SK-N-SH treated with all-trans-retinoic acid at 6 μM for 48 hours (cell line): Measurements from ENCODE around the gene NINJ2.

Experiments used
- ATAC-seq: fragments of 200-7000 bp; cut with Tn5 transposase; 3 replicates; pipeline ENCODE4 v1.9.1; 2020; ENCODE audit warnings: mild to moderate bottlenecking, moderate library complexity
- BACH2 ChIP-seq: fragments of 250-450 bp; sonication (Bioruptor Pico); IDR thresholded peaks from 2 replicates; pipeline ENCODE4 v1.9.0; 2021; ENCODE audit warnings: mild to moderate bottlenecking, borderline replicate concordance
- ESRRG ChIP-seq: fragments of 250-450 bp; sonication (Bioruptor Pico); IDR thresholded peaks from 2 replicates; pipeline ENCODE4 v1.6.1; 2021; ENCODE audit warnings: mild to moderate bottlenecking
- GLIS3 ChIP-seq: fragments of 250-450 bp; sonication (Bioruptor Pico); IDR thresholded peaks from 2 replicates; pipeline ENCODE4 v1.5.0; 2020; ENCODE audit warnings: mild to moderate bottlenecking, moderate library complexity
- ISL1 ChIP-seq: fragments of 250-450 bp; sonication (Bioruptor Pico); IDR thresholded peaks from 2 replicates; pipeline ENCODE4 v2.1.2; 2022; ENCODE audit warnings: mild to moderate bottlenecking, moderate library complexity
- PPARA ChIP-seq: fragments of 250-450 bp; sonication (Bioruptor Pico); IDR thresholded peaks from 2 replicates; pipeline ENCODE4 v1.5.0; 2020; ENCODE audit warnings: mild to moderate bottlenecking, borderline replicate concordance
- RARB ChIP-seq: fragments of 250-450 bp; sonication (Bioruptor Pico); IDR thresholded peaks from 2 replicates; pipeline ENCODE4 v1.8.0; 2021; ENCODE audit warnings: mild to moderate bottlenecking, moderate library complexity
- TCF4 ChIP-seq: fragments of 250-450 bp; sonication (Bioruptor Pico); IDR thresholded peaks from 2 replicates; pipeline ENCODE4 v1.8.0; 2021; ENCODE audit warnings: mild to moderate bottlenecking, moderate library complexity, borderline replicate concordance
- ZFP3 ChIP-seq: fragments of 250-450 bp; sonication (Bioruptor Pico); IDR thresholded peaks from 2 replicates; pipeline ENCODE4 v1.5.0; 2020; ENCODE audit warnings: mild to moderate bottlenecking, moderate library complexity
- ZFP30 ChIP-seq: fragments of 450-650 bp; formaldehyde crosslinking; IDR thresholded peaks from 2 replicates; pipeline ENCODE4 v1.5.0; 2022; ENCODE audit warnings: mild to moderate bottlenecking, moderate library complexity
- ZNF8 ChIP-seq: fragments of 450-650 bp; formaldehyde crosslinking; IDR thresholded peaks from 2 replicates; pipeline ENCODE4 v1.5.0; 2020; ENCODE audit warnings: mild to moderate bottlenecking, moderate library complexity
- TF ChIP-seq, protein P1 (sequence below): fragments of 250-450 bp; sonication (Bioruptor Pico); IDR thresholded peaks from 2 replicates; pipeline ENCODE4 v1.8.0; 2020; ENCODE audit warnings: mild to moderate bottlenecking, moderate library complexity, borderline replicate concordance
- TF ChIP-seq, protein P2 (sequence below): fragments of 250-450 bp; sonication (Bioruptor Pico); IDR thresholded peaks from 2 replicates; pipeline ENCODE4 v1.5.1; 2020; ENCODE audit warnings: low read depth, mild to moderate bottlenecking, moderate library complexity
- TF ChIP-seq, protein P3 (sequence below): fragments of 250-450 bp; sonication (Bioruptor Pico); IDR thresholded peaks from 2 replicates; pipeline ENCODE4 v1.5.1; 2021; ENCODE audit warnings: mild to moderate bottlenecking, moderate library complexity
- TF ChIP-seq, protein P4 (sequence below): fragments of 250-450 bp; sonication (Bioruptor Pico); IDR thresholded peaks from 2 replicates; pipeline ENCODE4 v1.5.0; 2020; ENCODE audit warnings: mild to moderate bottlenecking, moderate library complexity

The NINJ2 gene

DNA sequence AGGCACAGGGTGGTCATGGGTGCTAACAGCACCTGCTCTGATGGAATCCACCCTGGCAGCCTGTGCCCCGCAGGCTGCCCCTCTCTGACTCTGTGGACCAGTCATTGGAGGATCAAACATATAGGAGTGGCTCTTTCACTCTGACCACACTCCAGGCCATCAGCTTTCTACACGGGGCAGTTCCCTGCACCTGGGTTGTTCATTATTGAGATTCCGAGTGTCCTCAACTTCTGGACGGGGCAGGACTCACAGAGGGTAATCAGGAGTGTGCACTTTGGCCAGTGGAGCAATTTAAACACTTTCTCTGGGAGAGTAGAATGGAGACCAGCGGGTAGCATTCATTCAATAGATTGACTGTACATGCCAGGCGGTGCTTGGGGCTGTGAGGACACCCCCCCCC, 94.8 kb downstream of the NINJ2 start:
- TF ChIP-seq PPARA (no peak), ZFP3 (CRISPR knock-in tag) (no peak), ZFP30 (CRISPR knock-in tag) (no peak), TCF4 (CRISPR knock-in tag) (no peak), GLIS3 (CRISPR knock-in tag) (no peak)
- TF ChIP-seq, protein P1, sequence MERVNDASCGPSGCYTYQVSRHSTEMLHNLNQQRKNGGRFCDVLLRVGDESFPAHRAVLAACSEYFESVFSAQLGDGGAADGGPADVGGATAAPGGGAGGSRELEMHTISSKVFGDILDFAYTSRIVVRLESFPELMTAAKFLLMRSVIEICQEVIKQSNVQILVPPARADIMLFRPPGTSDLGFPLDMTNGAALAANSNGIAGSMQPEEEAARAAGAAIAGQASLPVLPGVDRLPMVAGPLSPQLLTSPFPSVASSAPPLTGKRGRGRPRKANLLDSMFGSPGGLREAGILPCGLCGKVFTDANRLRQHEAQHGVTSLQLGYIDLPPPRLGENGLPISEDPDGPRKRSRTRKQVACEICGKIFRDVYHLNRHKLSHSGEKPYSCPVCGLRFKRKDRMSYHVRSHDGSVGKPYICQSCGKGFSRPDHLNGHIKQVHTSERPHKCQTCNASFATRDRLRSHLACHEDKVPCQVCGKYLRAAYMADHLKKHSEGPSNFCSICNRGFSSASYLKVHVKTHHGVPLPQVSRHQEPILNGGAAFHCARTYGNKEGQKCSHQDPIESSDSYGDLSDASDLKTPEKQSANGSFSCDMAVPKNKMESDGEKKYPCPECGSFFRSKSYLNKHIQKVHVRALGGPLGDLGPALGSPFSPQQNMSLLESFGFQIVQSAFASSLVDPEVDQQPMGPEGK (CRISPR knock-in tag) = no peak
- TF ChIP-seq, protein P2, sequence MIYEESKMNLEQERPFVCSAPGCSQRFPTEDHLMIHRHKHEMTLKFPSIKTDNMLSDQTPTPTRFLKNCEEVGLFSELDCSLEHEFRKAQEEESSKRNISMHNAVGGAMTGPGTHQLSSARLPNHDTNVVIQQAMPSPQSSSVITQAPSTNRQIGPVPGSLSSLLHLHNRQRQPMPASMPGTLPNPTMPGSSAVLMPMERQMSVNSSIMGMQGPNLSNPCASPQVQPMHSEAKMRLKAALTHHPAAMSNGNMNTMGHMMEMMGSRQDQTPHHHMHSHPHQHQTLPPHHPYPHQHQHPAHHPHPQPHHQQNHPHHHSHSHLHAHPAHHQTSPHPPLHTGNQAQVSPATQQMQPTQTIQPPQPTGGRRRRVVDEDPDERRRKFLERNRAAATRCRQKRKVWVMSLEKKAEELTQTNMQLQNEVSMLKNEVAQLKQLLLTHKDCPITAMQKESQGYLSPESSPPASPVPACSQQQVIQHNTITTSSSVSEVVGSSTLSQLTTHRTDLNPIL (CRISPR knock-in tag) = no peak
- TF ChIP-seq, protein P3, sequence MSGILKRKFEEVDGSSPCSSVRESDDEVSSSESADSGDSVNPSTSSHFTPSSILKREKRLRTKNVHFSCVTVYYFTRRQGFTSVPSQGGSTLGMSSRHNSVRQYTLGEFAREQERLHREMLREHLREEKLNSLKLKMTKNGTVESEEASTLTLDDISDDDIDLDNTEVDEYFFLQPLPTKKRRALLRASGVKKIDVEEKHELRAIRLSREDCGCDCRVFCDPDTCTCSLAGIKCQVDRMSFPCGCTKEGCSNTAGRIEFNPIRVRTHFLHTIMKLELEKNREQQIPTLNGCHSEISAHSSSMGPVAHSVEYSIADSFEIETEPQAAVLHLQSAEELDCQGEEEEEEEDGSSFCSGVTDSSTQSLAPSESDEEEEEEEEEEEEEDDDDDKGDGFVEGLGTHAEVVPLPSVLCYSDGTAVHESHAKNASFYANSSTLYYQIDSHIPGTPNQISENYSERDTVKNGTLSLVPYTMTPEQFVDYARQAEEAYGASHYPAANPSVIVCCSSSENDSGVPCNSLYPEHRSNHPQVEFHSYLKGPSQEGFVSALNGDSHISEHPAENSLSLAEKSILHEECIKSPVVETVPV (CRISPR knock-in tag) = no peak
- no peak for ATAC-seq

DNA sequence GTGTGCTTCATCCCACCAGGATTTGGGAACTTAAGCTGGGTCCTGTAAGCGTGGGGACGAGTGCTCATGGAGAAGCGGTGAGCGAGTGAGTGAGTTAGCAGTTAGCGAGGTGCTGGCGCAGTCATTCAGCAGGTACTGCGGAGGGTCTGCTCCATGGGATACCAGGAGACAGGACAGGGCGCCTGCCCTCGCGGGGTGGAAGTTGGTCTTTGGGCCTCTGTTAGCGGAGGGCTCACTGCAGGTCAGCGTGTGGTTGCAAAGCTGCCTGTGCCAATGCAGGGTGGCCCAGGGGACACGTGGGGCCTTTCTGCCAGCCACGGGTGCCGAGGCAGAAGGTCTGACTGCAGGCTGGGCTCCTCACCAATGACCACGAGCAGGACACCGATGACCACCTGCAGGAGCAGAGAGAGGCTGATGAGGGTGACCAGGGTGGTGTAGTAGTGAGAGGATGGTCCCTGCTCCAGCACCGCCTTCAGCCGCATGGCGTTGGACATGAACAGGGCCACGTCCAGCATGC, 97.6 kb downstream of the NINJ2 start:
- no peak for ATAC-seq
- TF ChIP-seq ZFP3 (CRISPR knock-in tag) = no peak
- TF ChIP-seq ISL1 = no peak
- no peak for TF ChIP-seq RARB (CRISPR knock-in tag)
- TF ChIP-seq, protein P1 (CRISPR knock-in tag) = no peak
- no peak for TF ChIP-seq PPARA
- TF ChIP-seq, protein P3 (CRISPR knock-in tag) = no peak
- TF ChIP-seq TCF4 (CRISPR knock-in tag) = no peak
- TF ChIP-seq BACH2 (CRISPR knock-in tag) = no peak
- no peak for TF ChIP-seq ESRRG

DNA sequence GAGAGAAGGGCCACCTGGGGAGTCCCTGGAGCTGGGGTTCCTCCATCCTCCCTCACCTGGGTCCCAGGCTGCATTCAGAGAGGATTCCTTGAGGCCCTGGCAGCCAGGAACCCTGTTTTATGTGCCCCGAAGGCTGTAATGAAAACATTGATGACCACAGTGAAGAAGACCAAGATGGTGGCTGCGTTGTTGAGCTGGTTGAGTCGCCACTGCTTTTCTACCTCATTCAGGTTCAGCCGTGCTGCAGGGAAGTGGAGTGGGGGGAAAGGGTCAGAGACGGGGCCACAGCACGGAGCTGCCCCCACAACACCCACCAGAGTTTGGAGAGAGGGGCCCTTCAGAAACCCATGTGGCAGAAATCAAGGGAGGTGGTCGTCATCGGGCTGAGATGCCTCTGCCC, 98.1 kb downstream of the NINJ2 start:
- ATAC-seq = no peak
- TF ChIP-seq, protein P2 (CRISPR knock-in tag) = no peak
- TF ChIP-seq, protein P4, sequence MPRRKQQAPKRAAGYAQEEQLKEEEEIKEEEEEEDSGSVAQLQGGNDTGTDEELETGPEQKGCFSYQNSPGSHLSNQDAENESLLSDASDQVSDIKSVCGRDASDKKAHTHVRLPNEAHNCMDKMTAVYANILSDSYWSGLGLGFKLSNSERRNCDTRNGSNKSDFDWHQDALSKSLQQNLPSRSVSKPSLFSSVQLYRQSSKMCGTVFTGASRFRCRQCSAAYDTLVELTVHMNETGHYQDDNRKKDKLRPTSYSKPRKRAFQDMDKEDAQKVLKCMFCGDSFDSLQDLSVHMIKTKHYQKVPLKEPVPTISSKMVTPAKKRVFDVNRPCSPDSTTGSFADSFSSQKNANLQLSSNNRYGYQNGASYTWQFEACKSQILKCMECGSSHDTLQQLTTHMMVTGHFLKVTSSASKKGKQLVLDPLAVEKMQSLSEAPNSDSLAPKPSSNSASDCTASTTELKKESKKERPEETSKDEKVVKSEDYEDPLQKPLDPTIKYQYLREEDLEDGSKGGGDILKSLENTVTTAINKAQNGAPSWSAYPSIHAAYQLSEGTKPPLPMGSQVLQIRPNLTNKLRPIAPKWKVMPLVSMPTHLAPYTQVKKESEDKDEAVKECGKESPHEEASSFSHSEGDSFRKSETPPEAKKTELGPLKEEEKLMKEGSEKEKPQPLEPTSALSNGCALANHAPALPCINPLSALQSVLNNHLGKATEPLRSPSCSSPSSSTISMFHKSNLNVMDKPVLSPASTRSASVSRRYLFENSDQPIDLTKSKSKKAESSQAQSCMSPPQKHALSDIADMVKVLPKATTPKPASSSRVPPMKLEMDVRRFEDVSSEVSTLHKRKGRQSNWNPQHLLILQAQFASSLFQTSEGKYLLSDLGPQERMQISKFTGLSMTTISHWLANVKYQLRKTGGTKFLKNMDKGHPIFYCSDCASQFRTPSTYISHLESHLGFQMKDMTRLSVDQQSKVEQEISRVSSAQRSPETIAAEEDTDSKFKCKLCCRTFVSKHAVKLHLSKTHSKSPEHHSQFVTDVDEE = no peak
- TF ChIP-seq ZFP3 (CRISPR knock-in tag) (no peak), ZNF8 (CRISPR knock-in tag) (no peak), RARB (CRISPR knock-in tag) (no peak)
- TF ChIP-seq, all 23 proteins: peak for 0
